ENCODE data around the gene SGSM1. TPM values are rescaled to one million over a fixed set of nuclear protein-coding genes. Genes with fewer than 3 reads are reported as not detected.

SGSM1 gene
- total RNA-seq, 2 donors from 2014 or later, result 1.6 to 3.0 TPM

DNA sequence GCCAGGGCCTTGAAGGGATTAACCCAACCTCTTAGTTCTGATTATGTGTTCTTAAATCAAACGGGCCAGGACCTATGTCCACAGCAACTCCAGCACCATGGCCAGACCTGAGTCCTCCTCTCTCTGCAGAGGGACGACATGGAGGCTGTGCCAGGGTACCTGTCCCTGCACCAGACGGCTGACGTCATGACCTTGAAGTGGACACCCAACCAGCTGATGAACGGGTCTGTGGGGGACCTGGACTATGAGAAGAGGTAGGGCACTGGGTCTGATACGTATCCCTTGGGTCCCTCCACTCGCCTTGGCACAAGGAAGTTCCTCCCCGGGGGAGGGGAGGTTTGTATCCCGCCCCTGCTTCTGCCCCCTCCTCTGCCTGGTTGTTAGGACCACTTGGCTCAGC, 53.6 kb downstream of the SGSM1 start:
- Histone ChIP-seq H3K4me3 (ENCODE audit: low read length) (no peak overlapping the region), H3K9me3 (ENCODE audit: control insufficient read depth, low read length) (no peaks in the 10 kb centered on the region), H3K36me3 (ENCODE audit: control insufficient read depth, insufficient read depth, low read length) (no peaks in the 10 kb centered on the region), H3K27ac (ENCODE audit: low read depth, low read length) (no peak overlapping the region), H3K4me1 (ENCODE audit: control insufficient read depth, insufficient read depth, low read length) (no peaks in the 10 kb centered on the region), H3K27me3 (ENCODE audit: control insufficient read depth, insufficient read depth, low read length, poor library complexity, severe bottlenecking) (no peaks in the 10 kb centered on the region), H3K9ac (ENCODE audit: extremely low read depth, low read length, poor library complexity, severe bottlenecking) (no peak overlapping the region)
- H3K4me3 Mint-ChIP-seq, result no peak overlapping the region
- H3K9me3 Mint-ChIP-seq, result no peaks in the 10 kb centered on the region
- H3K4me1 Mint-ChIP-seq, result no peaks in the 10 kb centered on the region
- 84 to 88% methylated on average over 8 to 9 of the region's 9 CpGs for WGBS, 2 experiments (ENCODE audit: insufficient coverage in 1 of 2, insufficient read length in 1 of 2)
- no peak for DNase-seq
- H3K36me3 Mint-ChIP-seq (ENCODE audit: low read depth), result peaks cover 6% of the 10 kb centered on the region
- H3K27me3 Mint-ChIP-seq (ENCODE audit: insufficient read depth), result no peaks in the 10 kb centered on the region
- TF ChIP-seq, protein P1, sequence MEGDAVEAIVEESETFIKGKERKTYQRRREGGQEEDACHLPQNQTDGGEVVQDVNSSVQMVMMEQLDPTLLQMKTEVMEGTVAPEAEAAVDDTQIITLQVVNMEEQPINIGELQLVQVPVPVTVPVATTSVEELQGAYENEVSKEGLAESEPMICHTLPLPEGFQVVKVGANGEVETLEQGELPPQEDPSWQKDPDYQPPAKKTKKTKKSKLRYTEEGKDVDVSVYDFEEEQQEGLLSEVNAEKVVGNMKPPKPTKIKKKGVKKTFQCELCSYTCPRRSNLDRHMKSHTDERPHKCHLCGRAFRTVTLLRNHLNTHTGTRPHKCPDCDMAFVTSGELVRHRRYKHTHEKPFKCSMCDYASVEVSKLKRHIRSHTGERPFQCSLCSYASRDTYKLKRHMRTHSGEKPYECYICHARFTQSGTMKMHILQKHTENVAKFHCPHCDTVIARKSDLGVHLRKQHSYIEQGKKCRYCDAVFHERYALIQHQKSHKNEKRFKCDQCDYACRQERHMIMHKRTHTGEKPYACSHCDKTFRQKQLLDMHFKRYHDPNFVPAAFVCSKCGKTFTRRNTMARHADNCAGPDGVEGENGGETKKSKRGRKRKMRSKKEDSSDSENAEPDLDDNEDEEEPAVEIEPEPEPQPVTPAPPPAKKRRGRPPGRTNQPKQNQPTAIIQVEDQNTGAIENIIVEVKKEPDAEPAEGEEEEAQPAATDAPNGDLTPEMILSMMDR (conservative IDR thresholded peaks at IDR 0.05), result no peak
- H3K27ac Mint-ChIP-seq, result no peak overlapping the region

DNA sequence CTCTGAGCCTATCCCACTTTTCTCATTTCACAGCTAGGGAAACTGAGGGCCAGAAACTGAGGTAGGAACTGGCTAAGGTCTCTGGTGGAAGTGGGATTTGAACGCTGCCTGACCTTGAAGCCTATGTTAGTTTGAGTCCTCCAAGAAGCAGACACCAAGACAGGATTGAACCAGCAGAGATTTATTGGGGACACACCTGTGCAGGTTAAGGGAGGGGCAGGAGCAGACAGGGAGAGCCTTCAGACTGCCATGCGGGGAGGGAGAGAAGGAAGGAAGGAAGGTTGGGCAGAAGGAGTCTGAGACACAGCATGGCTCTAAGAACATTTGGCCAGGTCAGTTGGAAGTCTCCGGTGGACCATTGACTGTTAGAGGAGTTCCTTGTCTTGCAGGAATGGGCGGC, 59.5 kb downstream of the SGSM1 start:
- TF ChIP-seq, protein P1 (conservative IDR thresholded peaks at IDR 0.05), result no peak
- H3K27me3 ChIP-seq (ENCODE audit: control insufficient read depth, insufficient read depth, low read length, poor library complexity, severe bottlenecking), result no peaks in the 10 kb centered on the region
- no peaks in the 10 kb centered on the region for H3K9me3 ChIP-seq (ENCODE audit: control insufficient read depth, low read length)
- Mint-ChIP-seq H3K9me3 (no peaks in the 10 kb centered on the region), H3K4me1 (no peaks in the 10 kb centered on the region), H3K27me3 (ENCODE audit: insufficient read depth) (no peaks in the 10 kb centered on the region), H3K27ac (no peak overlapping the region), H3K4me3 (no peak overlapping the region), H3K36me3 (ENCODE audit: low read depth) (no peaks in the 10 kb centered on the region)
- no peak overlapping the region for H3K9ac ChIP-seq (ENCODE audit: extremely low read depth, low read length, poor library complexity, severe bottlenecking)
- H3K4me1 ChIP-seq (ENCODE audit: control insufficient read depth, insufficient read depth, low read length), result no peaks in the 10 kb centered on the region
- no peak overlapping the region for H3K27ac ChIP-seq (ENCODE audit: low read depth, low read length)
- H3K36me3 ChIP-seq (ENCODE audit: control insufficient read depth, insufficient read depth, low read length), result no peaks in the 10 kb centered on the region
- 75 to 86% methylated on average over 2 to 4 of the region's 4 CpGs for WGBS, 2 experiments (ENCODE audit: insufficient coverage in 1 of 2, insufficient read length in 1 of 2)
- DNase-seq, result no peak
- H3K4me3 ChIP-seq (ENCODE audit: low read length), result no peak overlapping the region

DNA sequence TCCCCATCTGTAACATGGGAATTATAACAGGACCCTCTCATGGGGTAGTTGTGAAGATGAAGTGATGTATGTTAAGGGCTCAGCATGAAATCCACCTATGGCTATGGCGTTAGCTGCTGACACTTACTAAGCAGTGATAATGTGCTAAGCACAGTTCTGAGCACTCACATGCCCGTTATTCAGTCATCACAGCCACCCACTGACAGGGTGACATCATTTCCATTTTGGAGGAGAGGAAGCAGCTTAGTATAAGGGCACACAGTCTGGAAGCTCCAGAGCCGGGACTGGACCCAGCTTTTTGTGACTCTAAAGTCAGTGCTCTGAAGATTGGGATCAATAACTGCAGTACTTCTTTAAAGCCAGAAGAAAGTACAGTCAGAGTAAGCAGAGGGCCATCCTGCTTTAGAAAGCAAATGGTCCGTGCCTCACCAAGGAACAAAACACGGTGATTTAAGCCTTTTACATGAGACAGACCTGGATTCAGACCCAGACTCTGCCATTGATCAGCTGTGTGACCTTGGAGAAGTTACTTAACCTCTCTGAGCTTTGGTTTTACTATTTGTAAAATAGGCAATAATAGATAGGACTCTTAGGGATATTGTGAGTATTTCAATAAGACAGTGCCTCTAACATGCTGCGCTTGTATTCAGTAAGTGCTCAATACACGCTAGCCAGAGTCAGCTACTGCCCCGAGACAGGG, 61.5 kb downstream of the SGSM1 start:
- Histone ChIP-seq H3K4me3 (ENCODE audit: low read length) (no peak overlapping the region), H3K36me3 (ENCODE audit: control insufficient read depth, insufficient read depth, low read length) (no peaks in the 10 kb centered on the region), H3K27ac (ENCODE audit: low read depth, low read length) (no peak overlapping the region), H3K27me3 (ENCODE audit: control insufficient read depth, insufficient read depth, low read length, poor library complexity, severe bottlenecking) (no peaks in the 10 kb centered on the region), H3K4me1 (ENCODE audit: control insufficient read depth, insufficient read depth, low read length) (no peaks in the 10 kb centered on the region), H3K9ac (ENCODE audit: extremely low read depth, low read length, poor library complexity, severe bottlenecking) (no peak overlapping the region), H3K9me3 (ENCODE audit: control insufficient read depth, low read length) (no peaks in the 10 kb centered on the region)
- WGBS, 2 experiments (ENCODE audit: insufficient coverage in 1 of 2, insufficient read length in 1 of 2), result 88 to 89% methylated on average over 8 of the region's 8 CpGs
- DNase-seq, result no peak
- Mint-ChIP-seq H3K4me3 (no peak overlapping the region), H3K36me3 (ENCODE audit: low read depth) (no peaks in the 10 kb centered on the region), H3K9me3 (no peaks in the 10 kb centered on the region), H3K27ac (no peak overlapping the region), H3K27me3 (ENCODE audit: insufficient read depth) (no peaks in the 10 kb centered on the region), H3K4me1 (no peaks in the 10 kb centered on the region)
- TF ChIP-seq, protein P1 (conservative IDR thresholded peaks at IDR 0.05), result no peak

Data from endodermal cell (in vitro differentiated cells).